ENCODE data around the gene CDK14.

The CDK14 gene

GRCh38 chr7:91135300-91135699 lies 539.2 kb downstream of the CDK14 start:
- DNase-seq (ENCODE audit: extremely low read depth, insufficient read length): no peak
- Histone ChIP-seq H3K4me3 (replicated peaks; ENCODE audit: low read depth, low read length) (no peak overlapping the region), H3K27me3 (replicated peaks; ENCODE audit: control insufficient read depth, insufficient read depth, low read length) (no peaks in the 10 kb centered on the region), H3K36me3 (ENCODE audit: control insufficient read depth, insufficient read depth, low read length) (no peaks in the 10 kb centered on the region)
- TF ChIP-seq CTCF (IDR thresholded peaks at IDR 0.05; ENCODE audit: insufficient read depth, low read length, poor library complexity, severe bottlenecking): no peak

GRCh38 chr7:91135703-91136430 lies 539.7 kb downstream of the CDK14 start:
- Histone ChIP-seq H3K4me3 (replicated peaks; ENCODE audit: low read depth, low read length) (no peak overlapping the region), H3K36me3 (ENCODE audit: control insufficient read depth, insufficient read depth, low read length) (no peaks in the 10 kb centered on the region), H3K27me3 (replicated peaks; ENCODE audit: control insufficient read depth, insufficient read depth, low read length) (no peaks in the 10 kb centered on the region)
- no peak for TF ChIP-seq CTCF (IDR thresholded peaks at IDR 0.05; ENCODE audit: insufficient read depth, low read length, poor library complexity, severe bottlenecking)
- DNase-seq (ENCODE audit: extremely low read depth, insufficient read length): no peak

- Histone ChIP-seq H3K27me3 (replicated peaks; ENCODE audit: control insufficient read depth, insufficient read depth, low read length) (no peaks in the 10 kb centered on the region), H3K4me3 (replicated peaks; ENCODE audit: low read depth, low read length) (no peak overlapping the region), H3K36me3 (ENCODE audit: control insufficient read depth, insufficient read depth, low read length) (no peaks in the 10 kb centered on the region)
- no peak for DNase-seq (ENCODE audit: extremely low read depth, insufficient read length)
- TF ChIP-seq CTCF (IDR thresholded peaks at IDR 0.05; ENCODE audit: insufficient read depth, low read length, poor library complexity, severe bottlenecking): no peak
Measured at GRCh38 chr7:91137153-91137787, 541.1 kb downstream of the CDK14 start.

- no peaks in the 10 kb centered on the region for H3K36me3 ChIP-seq (ENCODE audit: control insufficient read depth, insufficient read depth, low read length)
- DNase-seq (ENCODE audit: extremely low read depth, insufficient read length): no peak
- H3K4me3 ChIP-seq (replicated peaks; ENCODE audit: low read depth, low read length): no peak overlapping the region
- no peak for TF ChIP-seq CTCF (IDR thresholded peaks at IDR 0.05; ENCODE audit: insufficient read depth, low read length, poor library complexity, severe bottlenecking)
- H3K27me3 ChIP-seq (replicated peaks; ENCODE audit: control insufficient read depth, insufficient read depth, low read length): no peaks in the 10 kb centered on the region
Measured at GRCh38 chr7:91137788-91138368, 541.8 kb downstream of the CDK14 start.

GRCh38 chr7:91140286-91140685 lies 544.2 kb downstream of the CDK14 start:
- Histone ChIP-seq H3K27me3 (replicated peaks; ENCODE audit: control insufficient read depth, insufficient read depth, low read length) (no peaks in the 10 kb centered on the region), H3K4me3 (replicated peaks; ENCODE audit: low read depth, low read length) (no peak overlapping the region), H3K36me3 (ENCODE audit: control insufficient read depth, insufficient read depth, low read length) (no peaks in the 10 kb centered on the region)
- DNase-seq (ENCODE audit: extremely low read depth, insufficient read length): no peak
- no peak for TF ChIP-seq CTCF (IDR thresholded peaks at IDR 0.05; ENCODE audit: insufficient read depth, low read length, poor library complexity, severe bottlenecking)
